NCI-H526 treated with DMSO at 0.1 percent for 48 hours (cell line): ENCODE data around the gene SH3BP4.
A peak's percentile ranks its signal among the peaks of the same experiment; 100 is the strongest.

Experiments used
- DNase-seq: peaks from one replicate; lab custom pipeline; 2025; lab: John Stamatoyannopoulos, UW

The SH3BP4 gene

DNA sequence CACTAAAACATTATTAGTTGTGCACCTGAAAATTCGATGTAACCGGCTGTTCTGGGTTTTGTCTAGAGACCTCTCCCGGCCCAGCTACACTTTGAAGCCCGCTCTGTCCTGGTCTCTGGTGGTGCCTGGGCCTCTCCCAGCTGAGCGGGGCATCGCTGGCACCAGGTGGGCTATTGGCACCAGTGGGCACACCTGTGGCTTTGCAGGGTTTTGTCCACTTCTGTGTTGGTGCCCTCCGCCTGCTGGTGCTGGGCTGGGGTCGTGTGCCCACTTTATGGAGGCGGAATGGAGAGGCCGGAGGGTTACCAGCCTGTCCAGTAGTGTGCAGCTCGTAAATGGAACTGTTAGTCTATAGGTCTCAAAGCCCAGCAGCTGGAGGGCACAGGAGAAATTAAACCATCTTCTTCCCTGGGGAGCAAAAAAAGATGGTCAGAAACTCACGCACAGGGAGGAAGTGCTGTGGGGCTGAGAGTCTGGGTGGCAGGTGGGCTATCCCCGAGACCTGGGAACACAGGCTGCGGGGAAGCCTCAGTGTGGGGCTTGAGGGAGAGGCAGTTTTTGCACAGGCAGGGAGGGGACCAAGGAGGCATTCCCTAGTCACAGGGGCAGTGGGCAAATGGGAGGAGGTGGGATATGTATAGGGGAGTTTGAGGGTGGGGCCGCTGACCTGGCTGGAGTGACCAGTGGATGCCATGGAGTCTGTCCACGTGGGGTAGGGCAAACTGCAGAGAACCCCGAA, 30.4 kb downstream of the SH3BP4 start:
- DNase-seq: no peak

DNA sequence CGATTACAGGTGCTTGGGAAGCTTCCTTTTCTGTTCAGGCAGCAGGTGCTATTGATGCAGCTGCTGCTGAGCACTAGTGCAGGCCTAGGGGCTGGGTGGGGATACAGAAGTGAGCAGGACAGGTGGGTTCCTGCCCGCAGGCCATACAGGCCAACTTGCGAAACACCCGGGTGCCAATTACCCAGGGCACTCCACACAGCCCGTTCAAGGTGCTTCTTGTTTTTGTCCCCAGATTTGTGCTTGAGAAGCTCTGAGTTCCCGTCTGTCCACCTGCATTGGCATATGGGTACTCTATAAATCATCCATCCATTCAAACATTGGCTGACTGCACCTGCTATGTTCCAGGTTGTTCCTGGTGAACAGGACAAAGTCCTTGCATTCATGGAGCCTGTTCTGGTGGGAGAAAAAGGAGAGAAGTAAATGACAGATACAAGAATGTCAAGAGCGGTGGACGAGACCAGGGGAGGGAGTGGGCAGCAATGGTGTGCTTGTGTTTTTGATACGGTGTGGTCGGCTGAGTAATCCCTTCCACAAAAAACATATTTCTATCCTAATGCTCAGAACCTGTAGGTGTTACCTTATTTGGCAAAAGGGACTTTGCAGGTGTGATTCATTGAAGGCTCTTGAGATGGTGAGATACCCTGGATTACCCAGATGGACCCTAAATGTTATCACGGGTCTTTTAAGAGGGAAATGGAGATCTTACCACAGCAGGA, 31.4 kb downstream of the SH3BP4 start:
- peak; percentile 39 for DNase-seq

DNA sequence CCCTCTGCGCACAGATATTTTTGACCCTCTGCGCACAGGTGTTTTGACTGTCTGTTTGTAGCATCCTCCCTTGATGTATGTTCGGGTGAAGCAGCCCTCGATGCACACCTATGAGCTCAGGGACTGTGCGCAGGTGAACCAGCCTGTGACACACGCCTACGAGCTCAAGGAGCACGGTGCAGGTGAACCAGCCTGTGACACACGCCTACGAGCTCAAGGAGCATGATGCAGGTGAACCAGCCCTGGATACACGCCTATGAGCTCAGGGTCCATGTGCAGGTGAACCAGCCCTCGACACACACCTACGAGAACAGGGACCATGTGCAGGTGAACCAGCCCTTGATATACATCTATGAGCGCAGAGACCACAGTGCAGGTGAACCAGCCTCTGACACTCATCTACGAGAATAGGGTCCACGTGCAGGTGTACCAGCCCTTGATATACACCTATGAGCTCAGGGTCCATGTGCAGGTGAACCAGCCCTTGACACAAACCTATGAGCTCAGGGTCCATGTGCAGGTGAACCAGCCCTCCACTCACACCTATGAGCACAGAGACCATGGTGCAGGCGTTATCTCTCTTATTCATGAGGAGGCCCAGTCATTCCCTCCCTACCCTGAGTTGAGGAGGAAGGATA, 33.9 kb downstream of the SH3BP4 start:
- no peak for DNase-seq

GRCh38 chr2:234986390-234986789, 34.6 kb downstream of the SH3BP4 start:
- DNase-seq: no peak

GRCh38 chr2:234986876-234987720, 35.3 kb downstream of the SH3BP4 start:
- no peak for DNase-seq

- no peak for DNase-seq
Measured at GRCh38 chr2:234987754-234988153, 35.9 kb downstream of the SH3BP4 start.

DNA sequence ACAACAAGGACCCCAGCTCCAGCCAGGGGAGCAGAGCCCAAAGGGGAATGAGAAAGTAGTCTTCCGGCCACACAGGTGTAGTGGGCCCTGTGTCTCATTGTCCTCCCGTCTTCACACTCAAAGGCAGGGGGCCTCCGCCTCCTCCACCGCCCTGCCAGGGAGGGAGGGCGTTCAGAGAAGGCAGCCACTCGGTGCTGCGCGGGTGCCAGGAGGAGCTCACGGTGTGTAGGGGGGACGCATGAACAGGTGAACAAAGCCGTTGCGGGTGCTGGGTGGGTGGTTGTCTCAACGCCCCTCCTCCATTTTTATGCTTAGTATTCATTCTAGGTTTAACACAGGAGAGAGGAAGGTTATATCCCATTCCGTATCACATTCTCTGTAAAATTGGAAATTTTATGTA, 36.7 kb downstream of the SH3BP4 start:
- DNase-seq: no peak

DNA sequence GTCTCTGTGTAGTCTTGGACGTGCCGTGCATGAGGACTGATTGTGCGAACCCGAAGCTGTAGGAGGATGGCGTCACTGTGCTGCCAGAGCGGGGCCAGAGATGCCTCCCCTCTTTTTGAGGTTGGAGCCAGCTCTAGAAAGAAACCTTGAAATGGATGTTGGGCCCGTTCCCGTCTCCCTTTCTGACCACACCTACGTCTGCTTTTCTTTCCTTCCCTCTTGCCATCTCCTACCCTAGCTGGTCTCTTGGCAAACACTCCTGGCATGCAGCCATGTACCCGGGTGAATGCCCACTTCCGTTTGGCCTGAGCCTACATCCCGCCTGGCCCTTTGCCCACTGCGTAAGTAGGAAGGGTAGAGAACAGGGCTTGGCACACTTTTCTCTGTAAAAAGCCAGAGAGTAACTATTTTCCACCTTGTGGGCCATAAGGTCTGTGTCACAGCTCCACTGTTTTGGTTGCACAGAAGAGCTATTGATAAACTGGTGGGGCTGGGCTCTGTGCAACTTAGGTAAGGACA, 37.4 kb downstream of the SH3BP4 start:
- no peak for DNase-seq

GRCh38 chr2:234990300-234990699, 38.5 kb downstream of the SH3BP4 start:
- no peak for DNase-seq

DNA sequence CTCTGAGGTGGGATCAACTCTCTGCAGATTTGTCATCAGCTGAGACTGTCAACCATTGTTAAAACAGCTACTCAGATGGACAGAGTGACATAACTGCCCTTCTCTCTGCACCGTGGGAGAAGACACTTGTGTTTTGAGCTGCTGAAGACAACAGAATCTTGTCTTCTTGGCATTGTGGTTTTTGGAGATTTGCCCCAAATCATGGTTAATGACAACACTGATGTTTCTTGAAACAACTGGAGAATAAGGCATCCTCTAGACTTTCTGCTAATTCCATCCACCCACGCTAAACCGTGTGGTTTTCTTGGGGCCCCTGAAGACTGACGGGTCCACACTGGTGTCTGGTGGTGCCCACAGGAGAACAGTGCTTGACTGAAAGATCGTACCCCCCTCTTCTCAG, 39.5 kb downstream of the SH3BP4 start:
- DNase-seq: no peak

DNA sequence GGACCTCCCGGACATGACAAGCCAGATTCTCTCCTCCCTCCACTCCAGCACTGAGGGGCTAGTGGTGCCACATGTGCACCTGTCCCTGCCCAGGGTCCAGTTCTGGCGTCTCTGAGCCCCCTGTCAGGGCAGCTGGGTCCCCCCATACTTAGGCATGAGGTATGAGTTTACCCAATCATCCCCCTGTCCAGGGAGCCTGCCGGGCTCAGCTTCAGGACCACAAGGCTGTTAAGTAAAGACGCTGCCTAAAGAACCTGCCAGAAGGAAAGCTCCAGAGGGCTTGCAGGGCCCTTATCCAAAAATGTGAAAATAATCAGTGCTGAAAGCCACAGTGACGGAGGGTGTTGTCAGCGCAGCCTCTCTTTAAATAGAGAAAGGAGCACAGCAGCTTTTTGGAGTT, 40.0 kb downstream of the SH3BP4 start:
- DNase-seq: no peak

- DNase-seq: no peak
Measured at GRCh38 chr2:234992196-234992595, 40.4 kb downstream of the SH3BP4 start.

DNA sequence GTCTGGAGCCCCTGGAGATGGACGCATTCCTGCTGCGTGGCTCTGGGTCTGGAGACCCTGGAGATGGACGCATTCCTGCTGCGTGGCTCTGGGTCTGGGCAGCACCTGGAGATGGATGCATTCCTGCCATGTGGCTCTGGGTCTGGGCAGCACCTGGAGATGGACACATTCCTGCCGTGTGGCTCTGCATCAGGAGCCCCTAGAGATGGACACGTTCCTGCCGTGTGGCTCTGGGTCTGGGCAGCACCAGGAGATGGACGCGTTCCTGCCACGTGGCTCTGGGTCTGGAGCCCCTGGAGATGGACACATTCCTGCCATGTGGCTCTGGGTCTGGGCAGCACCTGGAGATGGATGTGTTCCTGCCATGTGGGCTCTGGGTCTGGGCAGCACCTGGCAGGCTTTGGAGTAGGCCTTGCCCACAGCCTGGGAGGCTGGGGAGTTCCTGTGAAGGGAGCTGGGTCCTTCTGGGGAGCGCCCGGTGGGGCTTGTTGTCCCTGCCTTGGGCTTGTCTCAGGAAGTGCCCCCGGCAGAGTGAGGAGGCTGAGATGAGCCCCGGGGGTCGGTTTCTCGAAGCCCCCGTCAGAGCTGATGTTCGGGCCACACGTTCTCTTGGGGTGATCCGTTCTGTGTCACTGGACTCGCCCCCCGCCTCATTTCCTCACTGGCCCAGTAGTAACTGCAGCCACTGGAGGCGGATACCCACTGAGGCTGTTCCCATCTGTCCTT, 41.0 kb downstream of the SH3BP4 start:
- no peak for DNase-seq

DNA sequence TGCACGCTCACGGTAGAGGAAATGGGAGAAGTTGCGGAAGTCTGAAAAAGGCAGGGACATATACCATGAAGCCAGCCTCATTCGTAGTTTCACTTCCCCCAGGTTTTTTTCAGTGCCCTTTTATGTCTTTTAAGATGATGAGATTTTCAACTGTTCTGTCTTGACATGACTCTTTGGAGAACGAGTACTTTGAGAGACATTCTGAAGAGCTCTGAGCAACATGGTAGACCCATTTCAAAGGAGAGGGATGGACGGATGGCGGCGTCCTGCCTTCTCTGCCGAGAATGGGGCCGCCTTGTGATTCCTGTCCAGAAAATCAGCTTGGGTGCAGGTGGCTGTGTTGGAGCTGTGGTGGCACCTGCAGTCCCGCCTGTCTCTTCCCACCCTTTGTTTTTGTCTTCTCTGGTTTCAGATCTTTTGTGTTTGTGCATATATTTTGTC, 41.7 kb downstream of the SH3BP4 start:
- no peak for DNase-seq

GRCh38 chr2:234994438-234995321, 42.9 kb downstream of the SH3BP4 start:
- no peak for DNase-seq

DNA sequence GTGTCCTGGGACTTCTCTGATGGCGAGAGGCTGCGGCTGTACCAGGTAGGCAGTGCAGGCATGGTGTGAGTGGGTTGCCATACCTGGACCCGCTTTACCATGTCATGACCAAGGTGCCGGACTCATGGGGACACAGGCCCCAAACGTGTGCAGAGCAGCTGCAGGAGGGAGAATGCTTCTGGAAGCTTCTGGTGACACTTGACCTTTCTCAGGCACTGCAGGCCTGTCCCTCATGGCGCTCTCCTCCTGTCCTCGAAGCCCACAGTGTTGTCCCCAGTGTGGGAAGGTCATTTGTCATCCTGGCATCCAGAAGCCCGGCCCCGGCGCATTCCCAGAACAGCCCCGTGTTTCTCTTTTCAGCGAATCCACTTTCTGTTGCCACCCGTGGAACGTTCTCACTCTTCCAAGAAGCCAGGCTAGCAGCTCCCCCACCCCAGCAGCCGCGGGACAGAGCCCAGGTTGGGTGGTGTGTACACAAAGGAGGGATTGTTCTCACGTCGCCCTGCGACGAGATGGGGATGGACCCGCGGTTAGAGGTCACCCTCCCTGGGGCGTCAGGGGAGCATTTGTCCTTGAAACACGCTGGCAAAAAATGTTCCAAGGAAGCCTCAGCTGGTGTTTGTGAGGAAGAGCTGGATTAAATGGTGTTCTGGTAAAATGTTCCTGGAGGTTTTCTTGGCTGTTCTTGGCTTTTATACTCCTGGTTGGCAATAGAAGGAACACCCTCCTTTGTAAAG, 43.7 kb downstream of the SH3BP4 start:
- DNase-seq: peak; percentile 30

DNA sequence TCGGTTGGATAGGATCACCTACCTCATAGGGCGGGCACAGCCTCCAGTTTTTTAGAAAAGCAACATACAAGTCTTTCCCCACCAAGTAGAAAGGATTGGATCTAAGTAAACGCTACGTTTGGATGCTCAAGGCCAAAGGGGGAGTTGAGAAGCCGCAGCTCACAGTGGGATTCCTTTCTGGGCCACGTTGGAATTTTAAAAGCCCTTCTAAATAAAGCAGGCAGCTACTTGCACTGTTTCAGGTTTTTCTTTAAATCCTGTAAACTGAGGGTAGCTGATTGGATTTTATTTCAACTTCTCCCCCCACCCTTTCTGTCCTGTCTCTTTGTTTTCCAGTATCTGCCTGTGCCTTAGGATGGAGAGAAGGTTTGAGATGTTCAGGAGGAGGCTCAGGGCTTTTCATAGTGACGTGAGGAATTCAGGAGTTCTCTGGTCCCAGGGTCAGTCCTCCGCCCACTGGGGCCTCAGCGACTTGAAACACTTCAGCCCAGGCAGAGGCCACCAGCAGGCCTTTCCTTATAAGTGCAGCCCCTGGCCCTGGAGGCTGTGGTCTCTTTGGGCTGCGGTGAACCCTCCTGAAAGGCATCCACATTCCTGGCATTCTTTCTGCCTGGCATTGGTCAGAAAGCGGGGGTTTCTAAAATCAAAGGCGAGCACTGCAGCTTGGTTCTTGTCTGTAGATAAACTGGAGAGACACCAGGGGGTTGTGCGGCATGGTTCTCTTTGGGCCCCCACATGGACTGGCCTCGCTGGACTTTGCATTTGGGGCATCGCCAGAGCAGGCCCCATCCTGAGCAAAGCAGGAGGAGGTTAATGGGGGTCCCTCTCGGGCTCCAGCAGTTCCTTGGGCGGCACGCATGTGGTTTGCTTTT, 44.5 kb downstream of the SH3BP4 start:
- DNase-seq: no peak

DNA sequence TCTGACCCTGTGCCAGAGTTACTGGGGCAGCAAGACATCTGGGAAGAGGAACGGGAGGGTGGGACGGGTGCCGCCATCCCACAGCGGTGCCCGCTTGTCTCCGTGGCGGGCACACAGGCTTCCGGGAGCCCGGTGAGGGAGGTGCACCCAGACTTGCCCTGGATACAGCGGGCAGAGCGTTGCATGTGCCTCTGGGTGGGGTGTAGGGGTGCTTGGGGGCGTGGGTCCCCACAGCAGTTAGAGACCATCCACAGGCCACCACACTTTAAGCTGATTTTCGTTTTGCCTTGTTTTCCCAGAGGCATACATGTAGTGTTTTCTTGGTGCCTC, 45.1 kb downstream of the SH3BP4 start:
- no peak for DNase-seq

DNA sequence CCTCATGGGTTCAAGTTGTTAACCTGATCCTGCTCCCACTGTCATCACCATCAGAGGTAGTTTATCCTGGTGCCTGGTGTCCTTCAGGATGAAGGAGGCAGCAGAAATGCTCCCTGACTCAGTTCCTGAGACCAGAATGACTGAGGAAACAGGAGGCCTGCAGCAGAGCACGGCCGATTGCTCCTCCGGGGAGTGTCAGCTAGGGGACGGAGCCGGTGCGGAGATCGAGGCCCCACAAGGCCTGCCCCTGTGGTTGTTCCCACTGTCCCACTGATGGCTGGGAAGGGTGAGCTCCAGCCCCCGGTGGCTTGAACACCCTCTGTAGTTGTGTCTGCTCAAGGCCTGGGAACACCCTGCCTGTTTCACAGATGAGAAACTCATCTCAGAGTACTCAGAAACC, 45.6 kb downstream of the SH3BP4 start:
- DNase-seq: no peak
